H1 (cell line): ENCODE data around the gene PLEKHA5. TPM values are rescaled to one million over a fixed set of nuclear protein-coding genes. Genes with fewer than 3 reads are reported as not detected.

ENCODE experiments used
- CTCF ChIA-PET: fragments of 300-600 bp; sonication (Branson Sonifier 250); formaldehyde crosslinking; loops from one replicate; lab custom pipeline; 2021; ENCODE audit not compliant: partially characterized antibody; lab: Charles Lee
- POLR2A ChIA-PET: fragments of 300-600 bp; sonication (Branson Sonifier 250); formaldehyde crosslinking; loops from one replicate; lab custom pipeline; 2021; ENCODE audit warnings: inconsistent platforms; ENCODE audit not compliant: partially characterized antibody; lab: Charles Lee
- DNase-seq, 2 experiments: peaks; one replicate each; pipeline versions ENCODE4 v3.0.0 to v3.0.0-alpha.2; 2010 to 2022; ENCODE audit warnings: low spot score in 2 of 2, low read depth in 1 of 2, mixed read lengths in 1 of 2
- FAIRE-seq: peaks from 2 replicates; lab custom pipeline; 2011; peaks lifted over from hg19 to GRCh38; lab: Jason Lieb, UNC
- H2AFZ ChIP-seq: 2 replicates; pipeline ENCODE4 v1.8.1; 2012; ENCODE audit warnings: low read length, inconsistent platforms
- H2AK5ac ChIP-seq: 2 replicates; pipeline ENCODE4 v1.6.1; 2013; ENCODE audit warnings: low read depth, low read length
- H2BK120ac ChIP-seq: replicated peaks from 2 replicates; pipeline ENCODE3; 2013; ENCODE audit warnings: low read depth, low read length, inconsistent platforms
- H2BK12ac ChIP-seq: 2 replicates; pipeline ENCODE4 v1.6.1; 2013; ENCODE audit warnings: low read depth, low read length
- H2BK15ac ChIP-seq: 2 replicates; pipeline ENCODE4 v1.6.1; 2013; ENCODE audit warnings: low read length
- H2BK20ac ChIP-seq: 2 replicates; pipeline ENCODE4 v1.6.1; 2013; ENCODE audit warnings: low read length
- H2BK5ac ChIP-seq: 2 replicates; pipeline ENCODE4 v1.6.1; 2013; ENCODE audit warnings: low read depth, low read length
- H3K14ac ChIP-seq: 2 replicates; pipeline ENCODE4 v1.6.1; 2013; ENCODE audit warnings: inconsistent platforms; ENCODE audit not compliant: insufficient read length
- H3K18ac ChIP-seq: 2 replicates; pipeline ENCODE4 v1.6.1; 2013; ENCODE audit warnings: low read length; ENCODE audit errors: extremely low read depth
- H3K23ac ChIP-seq: 2 replicates; pipeline ENCODE4 v1.6.1; 2013; ENCODE audit warnings: inconsistent platforms; ENCODE audit not compliant: insufficient read length
- H3K23me2 ChIP-seq: 2 replicates; pipeline ENCODE4 v1.6.1; 2013; ENCODE audit warnings: low read depth, low read length
- H3K27ac ChIP-seq: 2 replicates; pipeline ENCODE4 v1.6.1; 2011; ENCODE audit warnings: low read depth, low read length, inconsistent platforms
- H3K27me3 ChIP-seq, 4 experiments: replicated peaks in 1 of 4; 1 replicate in 1 of 4; 2 replicates in 3 of 4; pipeline versions ENCODE4 v1.6.1 to v1.8.1; 2011 to 2013; ENCODE audit warnings: low read length in 3 of 4, mild to moderate bottlenecking in 3 of 4, inconsistent platforms in 2 of 4, mixed read lengths in 2 of 4, moderate library complexity in 1 of 4; ENCODE audit not compliant: control insufficient read depth in 3 of 4, insufficient read depth in 3 of 4; ENCODE audit errors: extremely low read depth in 1 of 4
- H3K36me3 ChIP-seq, 4 experiments: 2 replicates each; pipeline versions ENCODE4 v1.6.1 to v1.8.1; 2011 to 2013; ENCODE audit warnings: mild to moderate bottlenecking in 4 of 4, low read length in 3 of 4, moderate library complexity in 2 of 4, control low read depth in 1 of 4, inconsistent platforms in 1 of 4; ENCODE audit not compliant: insufficient read depth in 4 of 4, control insufficient read depth in 2 of 4
- H3K4ac ChIP-seq: replicated peaks from 2 replicates; pipeline ENCODE3; 2013; ENCODE audit warnings: low read length, low read depth, mixed read lengths, inconsistent platforms; ENCODE audit not compliant: insufficient read length
- H3K4me1 ChIP-seq, 4 experiments: replicated peaks in 1 of 4; 1 replicate in 1 of 4; 2 replicates in 3 of 4; pipeline versions ENCODE4 v1.6.1 to v1.8.1; 2011 to 2013; ENCODE audit warnings: low read length in 3 of 4, inconsistent platforms in 2 of 4, mixed read lengths in 1 of 4; ENCODE audit not compliant: insufficient read depth in 4 of 4, control insufficient read depth in 3 of 4
- H3K4me2 ChIP-seq, 2 experiments: 2 replicates each; pipeline versions ENCODE4 v1.6.1 to v1.8.1; 2011 to 2013; ENCODE audit warnings: low read depth in 2 of 2, low read length in 2 of 2, control low read depth in 1 of 2, inconsistent platforms in 1 of 2, mild to moderate bottlenecking in 1 of 2; ENCODE audit not compliant: insufficient read depth in 1 of 2
- H3K4me3 ChIP-seq, 4 experiments: fragments of 200-600, 300-600 bp in 1 of 4; sonication (generic), shearing (Covaris generic), sonication (Bioruptor Twin) in 1 of 4; 2 replicates each; pipeline versions ENCODE4 v1.5.1 to v1.8.1; 2011 to 2016; ENCODE audit warnings: low read length in 4 of 4, low read depth in 3 of 4, control low read depth in 2 of 4, inconsistent platforms in 2 of 4, mild to moderate bottlenecking in 2 of 4, mixed read lengths in 1 of 4, moderate library complexity in 1 of 4; ENCODE audit not compliant: insufficient read depth in 2 of 4; ENCODE audit errors: extremely low read depth in 1 of 4
- H3K56ac ChIP-seq: replicated peaks from 2 replicates; pipeline ENCODE3; 2013; ENCODE audit warnings: low read depth, mild to moderate bottlenecking, mixed read lengths, low read length, inconsistent platforms; ENCODE audit not compliant: insufficient read length
- H3K79me1 ChIP-seq: 2 replicates; pipeline ENCODE4 v1.6.1; 2013; ENCODE audit warnings: low read depth, low read length, control low read depth
- H3K79me2 ChIP-seq, 2 experiments: 2 replicates each; pipeline versions ENCODE4 v1.6.1 to v1.8.1; 2012 to 2013; ENCODE audit warnings: low read length in 2 of 2, mild to moderate bottlenecking in 2 of 2, inconsistent platforms in 1 of 2; ENCODE audit not compliant: insufficient read depth in 2 of 2, control insufficient read depth in 1 of 2
- H3K9ac ChIP-seq, 4 experiments: replicated peaks in 1 of 4; 1 replicate in 1 of 4; 2 replicates in 3 of 4; pipeline versions ENCODE4 v1.6.1 to v1.8.1; 2011 to 2013; ENCODE audit warnings: low read depth in 3 of 4, low read length in 3 of 4, control low read depth in 2 of 4, mild to moderate bottlenecking in 2 of 4, moderate library complexity in 2 of 4, inconsistent platforms in 1 of 4; ENCODE audit errors: extremely low read depth in 1 of 4
- H3K9me3 ChIP-seq, 2 experiments: 2 replicates each; pipeline versions ENCODE4 v1.6.1 to v1.8.1; 2012 to 2013; ENCODE audit warnings: mild to moderate bottlenecking in 2 of 2, moderate library complexity in 2 of 2, control low read depth in 1 of 2, inconsistent platforms in 1 of 2, low read depth in 1 of 2, low read length in 1 of 2, mixed read lengths in 1 of 2; ENCODE audit not compliant: insufficient read depth in 2 of 2
- H4K20me1 ChIP-seq, 2 experiments: replicated peaks in 1 of 2; 2 replicates each; pipeline versions ENCODE3 to v1.8.1; 2011 to 2013; ENCODE audit warnings: inconsistent platforms in 2 of 2, low read length in 2 of 2, mild to moderate bottlenecking in 1 of 2; ENCODE audit not compliant: insufficient read depth in 2 of 2, control insufficient read depth in 1 of 2
- H4K5ac ChIP-seq: 2 replicates; pipeline ENCODE4 v1.6.1; 2013; ENCODE audit warnings: low read length, low read depth, mixed read lengths, inconsistent platforms; ENCODE audit not compliant: insufficient read length
- H4K8ac ChIP-seq: 2 replicates; pipeline ENCODE4 v1.8.0; 2013; ENCODE audit warnings: mild to moderate bottlenecking, moderate library complexity, low read length, inconsistent platforms; ENCODE audit not compliant: insufficient read depth; ENCODE audit errors: extremely low read depth
- H4K91ac ChIP-seq: replicated peaks from 2 replicates; pipeline ENCODE3; 2013; ENCODE audit warnings: low read length, mixed read lengths, inconsistent platforms; ENCODE audit not compliant: insufficient read length
- GTF2F1 ChIP-seq: IDR thresholded peaks from 2 replicates; pipeline ENCODE4 v1.6.1; 2012; ENCODE audit warnings: low read depth, low read length, improper control_type of control experiment, borderline replicate concordance
- NRF1 ChIP-seq: IDR thresholded peaks from 2 replicates; pipeline ENCODE4 v1.6.1; 2011; ENCODE audit warnings: mild to moderate bottlenecking, low read depth, low read length, improper control_type of control experiment
- POLR2AphosphoS5 ChIP-seq: IDR thresholded peaks from 2 replicates; pipeline ENCODE4 v1.6.1; 2011; ENCODE audit warnings: low read depth, low read length
- SRF ChIP-seq: IDR thresholded peaks from 2 replicates; pipeline ENCODE4 v1.6.1; 2011; ENCODE audit warnings: mild to moderate bottlenecking, low read depth, low read length, moderate library complexity
- WGBS, 2 experiments: shearing (Covaris generic) in 1 of 2; methylation state at CpG; one replicate each; pipeline versions ENCODE4 v1.1.6 to v1.1.7; 2013 to 2015; ENCODE audit warnings: low lambda C conversion rate in 2 of 2, mixed read lengths in 2 of 2, inconsistent platforms in 1 of 2, low coverage in 1 of 2, missing lambda C conversion rate in 1 of 2; ENCODE audit not compliant: insufficient replicate concordance in 2 of 2, insufficient coverage in 1 of 2, insufficient read length in 1 of 2; ENCODE audit errors: extremely low coverage in 1 of 2, missing lambda C conversion rate in 1 of 2; 5-methylcytosine and 5-hydroxymethylcytosine counted together
- polyA plus RNA-seq, 7 experiments: library from polyadenylated mRNA; depleted of rRNA in 3 of 7; stranded (reverse) in 5 of 7; unstranded in 2 of 7; fragments of >200 nt in 5 of 7; fragments of 200-250 nt in 2 of 7; gene quantifications; 1 replicate in 5 of 7; 2 replicates in 1 of 7; 4 replicates in 1 of 7; pipeline versions ENCODE4 v1.2.1 to v1.2.3, GENCODE V29; 2011 to 2013; ENCODE audit warnings: missing spikeins in 2 of 7, mixed read lengths in 2 of 7
- total RNA-seq: library from RNA; stranded (reverse); fragmentation: NEBNext Ultra II Directional; extraction: Animal tissue kit (Norgen Biotek cat#: 25700); gene quantifications from 2 replicates; pipeline ENCODE4 v1.2.1, GENCODE V29; 2021
- TF ChIP-seq, protein P1 (sequence below): IDR thresholded peaks from 2 replicates; pipeline ENCODE4 v1.6.1; 2011; ENCODE audit warnings: low read depth, mild to moderate bottlenecking, low read length; ENCODE audit not compliant: insufficient read depth
- TF ChIP-seq, protein P2 (sequence below): IDR thresholded peaks from 2 replicates; pipeline ENCODE4 v1.6.1; 2012; ENCODE audit warnings: inconsistent platforms

The PLEKHA5 gene
- total and polyA plus RNA-seq, 2 of the 8 experiments (the other 6 are each of a cell fraction or from before 2014, with no cell fraction given): 17.2 to 66.1 TPM

DNA sequence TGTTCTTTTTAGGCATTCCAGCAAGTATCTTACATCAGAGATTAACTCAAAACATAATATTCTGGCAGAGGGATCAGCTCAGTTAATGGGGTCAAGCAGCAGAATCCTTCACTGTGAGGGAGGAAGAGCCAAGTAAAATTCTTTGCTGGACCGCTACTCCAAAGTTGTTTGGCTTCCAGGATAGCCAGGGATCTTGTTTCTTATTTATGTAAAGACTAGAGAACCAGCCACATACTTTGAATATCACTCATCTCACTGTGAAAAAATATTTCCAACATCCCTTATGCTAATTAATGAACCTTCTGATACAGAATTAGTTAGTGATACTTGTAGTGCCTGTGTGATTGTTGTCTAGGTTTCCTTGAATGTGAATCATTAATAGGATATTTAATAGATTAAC is 94.2 kb downstream of the PLEKHA5 start:
- no peaks in the 10 kb centered on the region for H3K23me2 ChIP-seq

More for the DNA sequence above, 94.2 kb downstream of the PLEKHA5 start:
- Histone ChIP-seq H3K36me3 (no peaks in the 10 kb centered on the region), H4K5ac (no peak overlapping the region), H2BK15ac (no peak overlapping the region), H3K9ac (no peak overlapping the region), H2BK12ac (no peak overlapping the region), H3K79me2 (peaks cover 0 to 96% of the 10 kb centered on the region in 2 experiments; a peak in 2 of 4 replicates), H2BK120ac (no peak overlapping the region), H3K4me1 (peaks cover 0 to 4% (median 3%) of the 10 kb centered on the region in 4 experiments; a peak in 5 of 7 replicates), H2BK20ac (no peak overlapping the region), H3K14ac (no peak overlapping the region), H2BK5ac (no peak overlapping the region), H3K4me2 (no peak overlapping the region), H4K8ac (no peak overlapping the region), H3K23ac (no peak overlapping the region), H3K56ac (no peak overlapping the region), H3K4me3 (no peak overlapping the region), H4K91ac (no peak overlapping the region), H2AFZ (no peak overlapping the region), H4K20me1 (peaks cover 0 to 6% of the 10 kb centered on the region in 2 experiments), H3K27ac (no peak overlapping the region), H3K4ac (no peak overlapping the region), H3K18ac (no peak overlapping the region), H3K27me3 (no peaks in the 10 kb centered on the region), H3K9me3 (no peaks in the 10 kb centered on the region), H3K79me1 (no peaks in the 10 kb centered on the region; the same call in none of the 2 replicates), H2AK5ac (no peak overlapping the region)
- ChIA-PET POLR2A (no interaction called here), CTCF (interaction anchor here (0.6 to 2.9 kb wide), 4 partner anchors 10 to 420 kb away, joined by 3 to 11 read pairs (median 4); no protein-coding TSS in a partner anchor)
- FAIRE-seq: no peak
- TF ChIP-seq GTF2F1 (no peak), NRF1 (no peak), POLR2AphosphoS5 (no peak), SRF (no peak)
- TF ChIP-seq, protein P1, sequence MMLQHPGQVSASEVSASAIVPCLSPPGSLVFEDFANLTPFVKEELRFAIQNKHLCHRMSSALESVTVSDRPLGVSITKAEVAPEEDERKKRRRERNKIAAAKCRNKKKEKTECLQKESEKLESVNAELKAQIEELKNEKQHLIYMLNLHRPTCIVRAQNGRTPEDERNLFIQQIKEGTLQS: no peak
- TF ChIP-seq, protein P2, sequence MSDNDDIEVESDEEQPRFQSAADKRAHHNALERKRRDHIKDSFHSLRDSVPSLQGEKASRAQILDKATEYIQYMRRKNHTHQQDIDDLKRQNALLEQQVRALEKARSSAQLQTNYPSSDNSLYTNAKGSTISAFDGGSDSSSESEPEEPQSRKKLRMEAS: no peak
- no peak for DNase-seq
- 88% methylated on average over 1 of the region's 1 CpG; no CpG with 5 or more reads in 1 of the 2 experiments for WGBS, 2 experiments
